ENCODE measurements around the gene COMMD3.

The COMMD3 gene

DNA sequence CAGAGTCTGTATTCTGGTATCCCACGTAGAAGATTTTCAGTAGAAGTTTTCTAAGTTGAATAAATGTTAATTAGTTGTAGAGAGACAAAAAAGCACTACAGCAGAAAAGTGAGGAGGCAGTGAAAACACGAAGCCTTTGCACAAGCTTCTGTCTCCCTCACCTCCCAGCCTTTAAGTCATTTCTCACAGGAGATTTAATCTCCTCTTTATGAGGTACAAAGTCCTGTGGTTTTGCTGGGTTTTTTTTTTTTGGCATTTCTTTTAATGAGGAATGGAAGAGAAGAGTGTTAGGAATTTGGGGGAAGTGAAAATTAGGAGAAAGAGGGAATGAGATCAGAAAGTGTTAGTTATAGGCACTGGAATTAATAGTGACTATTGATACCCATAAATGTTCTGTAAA is 50.6 kb downstream of the COMMD3 start:
- no peak for DNase-seq

DNA sequence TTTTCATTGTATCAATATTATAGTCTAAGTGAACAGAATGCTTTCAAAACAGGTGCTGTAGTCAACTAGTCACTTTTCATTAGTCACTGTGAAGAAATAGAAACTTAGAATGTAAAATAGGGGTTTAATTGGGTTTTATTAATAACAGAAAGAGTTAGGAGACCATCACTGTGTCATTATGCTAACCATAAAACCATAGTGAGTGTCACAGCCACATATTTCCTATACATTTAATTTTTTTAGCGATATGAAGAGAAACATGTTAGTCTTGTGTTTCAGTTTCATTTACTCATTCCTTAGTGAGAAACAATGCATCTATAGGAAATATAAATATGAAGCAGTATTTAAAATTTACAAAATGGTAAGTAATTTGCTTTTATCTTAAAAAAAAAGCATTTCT is 51.3 kb downstream of the COMMD3 start:
- DNase-seq: no peak

DNA sequence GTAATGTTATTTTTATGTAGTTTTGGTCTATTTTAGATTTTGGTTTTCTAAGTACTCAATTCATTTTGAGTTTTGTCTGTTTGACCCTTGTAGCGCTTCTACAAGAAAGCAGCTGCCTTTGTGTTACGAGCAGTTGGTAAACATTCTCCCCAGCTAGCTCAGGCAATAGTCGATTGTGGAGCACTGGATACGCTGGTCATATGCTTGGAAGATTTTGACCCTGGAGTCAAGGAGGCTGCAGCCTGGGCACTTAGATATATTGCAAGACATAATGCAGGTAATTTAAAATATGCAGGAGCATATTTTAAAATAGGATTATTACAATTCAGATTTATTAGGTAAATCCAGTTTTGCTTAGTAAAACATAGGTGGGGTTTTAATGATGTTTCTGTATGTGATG is 52.2 kb downstream of the COMMD3 start:
- no peak for DNase-seq

DNA sequence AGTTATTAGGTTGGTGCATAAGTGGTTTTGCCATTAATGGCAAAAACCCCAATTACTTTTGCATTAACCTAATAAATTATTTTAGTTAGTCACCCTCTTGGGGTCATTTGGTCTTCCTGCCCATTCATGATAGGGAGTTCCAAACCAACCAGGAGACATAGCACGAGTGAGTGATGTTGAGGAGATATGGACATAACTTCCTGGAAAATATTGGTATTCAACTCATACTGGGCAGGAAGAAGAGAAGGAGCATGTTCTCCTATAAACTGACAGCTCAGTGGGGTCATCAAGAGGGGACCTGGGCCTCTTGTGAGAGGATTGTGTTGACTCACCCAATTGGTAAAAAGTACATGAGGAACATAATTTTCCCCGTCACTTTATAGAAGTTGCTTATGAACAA is 52.8 kb downstream of the COMMD3 start:
- DNase-seq: peak in 1 of 4 experiments; percentile 11

DNA sequence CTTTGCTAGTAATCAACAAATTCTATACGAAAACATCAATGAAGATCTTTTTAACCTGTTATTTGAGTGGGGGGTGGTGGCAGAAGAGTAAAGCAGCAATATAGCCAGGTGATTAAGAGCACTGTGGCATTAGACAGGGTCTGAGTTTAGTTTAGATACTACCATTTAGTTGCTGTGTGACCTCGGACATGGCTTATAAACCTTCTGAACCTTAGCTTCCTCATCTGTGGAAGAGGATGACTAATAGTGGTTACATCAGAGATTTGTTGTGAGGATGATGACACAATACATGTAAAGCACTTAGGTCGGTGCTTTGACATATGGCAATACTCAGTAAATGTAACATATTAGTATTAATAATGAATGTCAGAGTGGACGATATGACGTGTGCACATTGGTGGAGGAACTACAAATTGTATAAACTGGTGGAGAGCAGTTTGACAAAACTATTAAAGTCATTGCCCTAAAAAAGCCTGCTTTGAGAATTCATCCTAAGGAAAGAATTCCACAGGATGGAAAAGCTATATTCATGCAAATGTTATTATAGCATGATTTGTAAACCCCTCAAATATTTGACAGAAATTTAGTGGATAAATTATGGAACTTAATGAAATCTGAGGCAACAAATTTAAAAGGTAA is 53.4 kb downstream of the COMMD3 start:
- peak; percentile 55 to 93 (median 78) for DNase-seq

Measured in suppressor macrophage (primary cell).